Measurements from ENCODE around the gene RAP1GDS1. TPM values are rescaled to one million over a fixed set of nuclear protein-coding genes. Genes with fewer than 3 reads are reported as not detected.

The RAP1GDS1 gene
- polyA plus RNA-seq, 3 donors, result 23.6 to 37.9 (median 37.8) TPM

- H3K9me3 Mint-ChIP-seq, result peaks cover 0 to 2% (median 0%) of the 10 kb centered on the region in 7 donors
- H3K4me1 Mint-ChIP-seq, result peaks cover 20% of the 10 kb centered on the region
- Histone ChIP-seq H3K9me3 (replicated peaks in 1 of 2; ENCODE audit: control insufficient read depth in 1 of 2, insufficient read depth in 1 of 2, low read length in 2 of 2) (no peaks in the 10 kb centered on the region), H3K27ac (ENCODE audit: low read depth in 1 of 2, low read length in 2 of 2) (peak overlapping the region; percentile 81 to 91), H4K20me1 (ENCODE audit: insufficient read depth, low read length) (peaks cover 24% of the 10 kb centered on the region), H3K79me2 (ENCODE audit: insufficient read depth, low read length) (peaks cover 50% of the 10 kb centered on the region), H2AFZ (ENCODE audit: insufficient read depth, low read depth, low read length, poor library complexity, severe bottlenecking) (peak overlapping the region; percentile 99), H3K4me3 (replicated peaks in 1 of 3; ENCODE audit: low read depth in 2 of 3, low read length in 3 of 3) (peak overlapping the region; percentile 79 to 93 (median 84)), H3K4me1 (ENCODE audit: control insufficient read depth in 1 of 2, insufficient read depth in 2 of 2, low read length in 2 of 2) (peaks cover 22 to 24% of the 10 kb centered on the region in 2 donors), H3K36me3 (replicated peaks in 1 of 2; ENCODE audit: control insufficient read depth in 1 of 2, insufficient read depth in 2 of 2, low read length in 2 of 2) (no peaks in the 10 kb centered on the region), H3K4me2 (replicated peaks; ENCODE audit: extremely low read depth, low read length, poor library complexity, severe bottlenecking) (peak overlapping the region; percentile 99), H3K27me3 (ENCODE audit: control insufficient read depth in 2 of 2, insufficient read depth in 2 of 2, low read length in 2 of 2) (no peaks in the 10 kb centered on the region), H3K9ac (ENCODE audit: insufficient read depth, low read length, poor library complexity, severe bottlenecking) (peak overlapping the region; percentile 87)
- H3K27ac Mint-ChIP-seq, result peak overlapping the region; percentile 85 to 93 (median 89)
- TF ChIP-seq CTCF (IDR thresholded peaks at IDR 0.05), result no peak
- H3K4me3 Mint-ChIP-seq, result peak overlapping the region; percentile 89 to 93
- intact Hi-C loops (cut with micrococcal nuclease), result loop anchor here in 1 of 2 donors (10.0 kb wide), 1 partner anchor 115 kb away; the partner anchor contains the start of gene STPG2
- H3K27me3 Mint-ChIP-seq (ENCODE audit: low read depth in 3 of 3), result no peaks in the 10 kb centered on the region
- H3K36me3 Mint-ChIP-seq, result peaks cover 2 to 3% of the 10 kb centered on the region in 2 donors
- WGBS (ENCODE audit: insufficient coverage), result 1% methylated on average over 16 of the region's 24 CpGs
- DNase-seq, result peak in 2 of 3 donors; percentile 2 to 6
These were observed 1.1 kb upstream of the RAP1GDS1 start for GRCh38 chr4:98260047-98260578.

DNA sequence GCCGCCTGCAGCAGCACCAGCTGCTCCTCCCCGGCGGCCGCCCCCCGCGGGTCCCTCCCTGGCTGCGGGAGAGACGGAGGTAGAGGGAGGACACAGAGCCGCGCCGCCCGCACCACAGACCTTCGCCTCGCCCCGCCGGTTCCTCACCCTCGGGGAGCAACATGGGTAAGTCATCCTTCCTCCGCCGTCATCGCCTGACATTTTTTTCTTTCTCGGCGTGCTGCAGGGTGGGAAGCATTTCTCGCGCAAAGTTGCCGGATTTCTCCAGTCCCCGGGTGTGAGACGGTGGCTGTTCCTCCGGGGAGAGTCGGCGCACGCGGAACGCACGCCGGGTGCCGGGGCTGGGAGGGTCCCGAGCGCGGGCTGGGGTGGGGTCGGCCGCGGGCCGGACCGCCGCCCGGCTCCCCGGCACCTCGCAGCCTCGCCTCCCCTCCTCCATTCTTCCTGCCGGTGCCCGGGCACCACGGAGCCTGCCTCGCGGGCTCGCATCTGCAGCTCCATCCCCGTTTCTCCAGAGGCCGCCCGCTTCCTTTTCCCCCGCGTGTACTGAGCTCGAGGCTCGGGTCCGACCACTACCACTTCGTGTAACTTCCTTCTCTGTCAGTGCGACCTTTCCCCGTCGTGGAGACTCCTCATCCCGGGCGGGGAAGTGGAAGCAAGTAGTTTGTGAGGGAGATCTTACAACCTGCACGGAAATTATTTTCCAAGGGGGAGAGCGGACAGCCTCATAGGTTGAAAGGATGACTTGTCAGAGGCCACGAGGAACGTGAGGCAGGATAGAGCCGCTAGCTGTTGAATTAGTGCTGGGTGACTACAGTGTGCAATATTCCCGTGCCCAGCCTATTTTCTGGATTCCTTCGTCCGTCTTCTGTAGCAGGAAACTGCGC is 464 bp downstream of the RAP1GDS1 start:
- H3K79me2 ChIP-seq (ENCODE audit: insufficient read depth, low read length), result peaks cover 65% of the 10 kb centered on the region
- TF ChIP-seq CTCF (IDR thresholded peaks at IDR 0.05), result no peak
- peak overlapping the region; percentile 86 for H2AFZ ChIP-seq (ENCODE audit: insufficient read depth, low read depth, low read length, poor library complexity, severe bottlenecking)
- Mint-ChIP-seq H3K4me1 (peaks cover 23% of the 10 kb centered on the region), H3K9me3 (no peaks in the 10 kb centered on the region), H3K27ac (peak overlapping the region; percentile 85 to 96 (median 95)), H3K36me3 (peaks cover 2 to 3% of the 10 kb centered on the region in 2 donors), H3K4me3 (peak overlapping the region; percentile 92 to 99), H3K27me3 (ENCODE audit: low read depth in 3 of 3) (no peaks in the 10 kb centered on the region)
- H3K4me3 ChIP-seq (replicated peaks in 1 of 3; ENCODE audit: low read depth in 2 of 3, low read length in 3 of 3), result peak overlapping the region; percentile 91 to 99 (median 93)
- H3K9me3 ChIP-seq (replicated peaks in 1 of 2; ENCODE audit: control insufficient read depth in 1 of 2, insufficient read depth in 1 of 2, low read length in 2 of 2), result no peaks in the 10 kb centered on the region
- no peaks in the 10 kb centered on the region for H3K36me3 ChIP-seq (replicated peaks in 1 of 2; ENCODE audit: control insufficient read depth in 1 of 2, insufficient read depth in 2 of 2, low read length in 2 of 2)
- H3K4me1 ChIP-seq (ENCODE audit: control insufficient read depth in 1 of 2, insufficient read depth in 2 of 2, low read length in 2 of 2), result peaks cover 22 to 24% of the 10 kb centered on the region in 2 donors
- intact Hi-C loops (cut with micrococcal nuclease), result loop anchor here in 1 of 2 donors (10.0 kb wide), 1 partner anchor 117 kb away; the partner anchor contains the start of gene STPG2
- DNase-seq, result peak; percentile 19 to 46 (median 33)
- under 1% methylated on average over 63 of the region's 78 CpGs for whole genome bisulfite sequencing (ENCODE audit: insufficient coverage)
- peak overlapping the region; percentile 94 for H3K4me2 ChIP-seq (replicated peaks; ENCODE audit: extremely low read depth, low read length, poor library complexity, severe bottlenecking)
- H3K9ac ChIP-seq (ENCODE audit: insufficient read depth, low read length, poor library complexity, severe bottlenecking), result peak overlapping the region; percentile 82
- H3K27ac ChIP-seq (ENCODE audit: low read depth in 1 of 2, low read length in 2 of 2), result peak overlapping the region; percentile 88 to 90
- H3K27me3 ChIP-seq (ENCODE audit: control insufficient read depth in 2 of 2, insufficient read depth in 2 of 2, low read length in 2 of 2), result no peaks in the 10 kb centered on the region
- H4K20me1 ChIP-seq (ENCODE audit: insufficient read depth, low read length), result peaks cover 36% of the 10 kb centered on the region

All from CD14-positive monocyte (primary cell).